ENCODE measurements around the gene PARVB. TPM values are rescaled to one million over a fixed set of nuclear protein-coding genes. Genes with fewer than 3 reads are reported as not detected.

PARVB gene, protein sequence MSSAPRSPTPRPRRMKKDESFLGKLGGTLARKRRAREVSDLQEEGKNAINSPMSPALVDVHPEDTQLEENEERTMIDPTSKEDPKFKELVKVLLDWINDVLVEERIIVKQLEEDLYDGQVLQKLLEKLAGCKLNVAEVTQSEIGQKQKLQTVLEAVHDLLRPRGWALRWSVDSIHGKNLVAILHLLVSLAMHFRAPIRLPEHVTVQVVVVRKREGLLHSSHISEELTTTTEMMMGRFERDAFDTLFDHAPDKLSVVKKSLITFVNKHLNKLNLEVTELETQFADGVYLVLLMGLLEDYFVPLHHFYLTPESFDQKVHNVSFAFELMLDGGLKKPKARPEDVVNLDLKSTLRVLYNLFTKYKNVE
- polyA plus RNA-seq (ENCODE audit: insufficient read length in 3 of 3): 10 to 100 TPM; 20.8 to 24.2 (median 23.5) TPM

DNA sequence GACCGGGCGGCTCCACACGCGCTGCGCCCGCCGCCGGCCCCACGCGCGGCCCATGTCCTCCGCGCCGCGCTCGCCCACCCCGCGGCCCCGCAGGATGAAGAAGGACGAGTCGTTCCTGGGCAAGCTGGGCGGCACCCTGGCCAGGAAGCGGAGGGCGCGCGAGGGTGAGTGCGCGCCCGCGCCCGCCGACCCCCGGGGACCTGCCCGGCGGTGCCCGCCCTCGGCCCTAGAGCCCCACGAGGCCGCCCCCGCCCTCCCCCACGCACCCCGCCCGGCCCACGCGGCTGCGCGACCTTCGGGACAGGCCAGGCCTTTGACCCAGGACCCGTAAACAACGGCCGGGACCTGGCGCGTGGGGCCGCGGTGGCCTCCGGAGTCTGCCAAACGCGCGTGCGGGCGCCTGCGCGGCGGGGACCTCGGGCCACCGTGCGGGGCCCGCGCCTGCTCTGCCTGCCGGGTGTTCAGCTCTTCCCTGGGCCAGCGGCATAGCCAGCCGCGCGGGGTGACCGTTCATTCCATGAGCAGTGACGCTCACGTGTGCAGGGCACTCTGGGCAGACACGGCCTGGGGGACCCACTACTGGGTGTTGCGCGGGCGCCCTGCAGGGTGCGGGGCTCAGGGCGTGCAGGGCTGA, at the start of gene PARVB:
TSS of gene PARVB (plus strand) at position 15 of the 634 bp plus-strand sequence. CDS start at position 53, 38 bp downstream.
- DNase-seq (ENCODE audit: low read depth in 3 of 3, low spot score in 2 of 3): no peak

DNA sequence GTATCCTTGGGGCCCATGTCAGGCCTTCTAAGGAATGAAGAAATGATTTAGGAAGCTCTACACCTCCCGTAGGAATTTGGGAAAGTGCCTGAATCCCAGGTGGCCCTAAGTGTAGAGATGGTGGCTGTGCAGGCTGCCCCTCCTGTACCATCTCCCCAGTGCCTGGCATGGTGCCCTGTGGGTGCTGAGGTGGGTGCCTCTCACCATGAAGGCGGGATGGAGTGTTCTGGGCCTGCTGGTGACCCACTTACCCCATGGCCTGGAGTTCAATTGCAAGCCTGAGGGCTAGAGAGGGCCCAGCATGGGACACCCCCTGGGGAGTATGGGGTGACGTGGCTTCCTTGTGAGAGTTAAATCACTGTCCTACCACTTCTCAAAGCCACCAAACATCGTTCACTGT, 49.1 kb upstream of the PARVB start:
- DNase-seq (ENCODE audit: low read depth in 3 of 3, low spot score in 2 of 3): no peak

DNA sequence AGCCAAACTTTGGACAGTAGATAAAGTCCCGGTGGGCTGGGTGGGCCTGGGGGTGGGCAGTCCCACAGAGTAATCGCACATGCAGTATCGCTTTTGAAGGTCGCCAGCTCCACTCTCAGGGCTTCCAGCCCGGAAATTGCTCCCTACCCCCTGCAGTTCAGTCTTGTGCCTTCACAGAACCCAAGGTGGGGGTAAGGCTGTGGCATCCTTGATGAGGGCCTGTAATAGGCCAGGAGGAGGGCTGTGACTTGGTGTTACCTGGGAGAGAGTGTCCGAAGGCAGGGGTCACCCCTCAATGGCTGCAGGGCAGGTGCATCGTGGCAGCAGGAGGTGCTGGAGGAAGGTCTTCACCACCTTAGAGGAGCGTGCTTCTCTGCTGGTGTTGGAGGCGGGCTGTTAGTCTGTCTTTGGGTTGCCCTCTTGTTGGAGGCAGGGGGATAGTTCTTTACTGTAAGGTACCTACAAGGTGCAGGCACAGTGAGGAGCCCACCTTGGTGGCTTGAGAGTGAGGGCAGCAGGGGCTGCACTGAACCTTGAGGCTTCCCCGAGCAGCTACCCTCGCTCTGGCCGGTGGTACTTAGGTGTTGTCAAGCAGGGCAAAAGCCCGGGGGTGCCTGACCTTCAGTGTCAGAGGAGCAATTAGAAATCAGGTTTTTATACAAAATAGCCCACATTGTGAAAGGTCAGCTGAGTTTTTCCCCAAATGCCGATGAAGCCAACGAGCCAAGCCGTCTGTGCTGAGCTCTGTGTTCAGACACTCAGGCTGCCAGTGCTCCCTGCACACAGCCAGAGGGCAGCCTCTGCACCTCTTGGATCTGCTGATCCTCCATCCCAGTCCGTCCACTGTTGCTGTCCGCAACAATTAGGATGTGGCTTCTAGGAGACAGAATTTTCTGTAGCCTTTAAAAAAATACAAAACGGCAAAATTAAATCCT, 47.0 kb upstream of the PARVB start:
- DNase-seq (ENCODE audit: low read depth in 3 of 3, low spot score in 2 of 3): no peak

DNA sequence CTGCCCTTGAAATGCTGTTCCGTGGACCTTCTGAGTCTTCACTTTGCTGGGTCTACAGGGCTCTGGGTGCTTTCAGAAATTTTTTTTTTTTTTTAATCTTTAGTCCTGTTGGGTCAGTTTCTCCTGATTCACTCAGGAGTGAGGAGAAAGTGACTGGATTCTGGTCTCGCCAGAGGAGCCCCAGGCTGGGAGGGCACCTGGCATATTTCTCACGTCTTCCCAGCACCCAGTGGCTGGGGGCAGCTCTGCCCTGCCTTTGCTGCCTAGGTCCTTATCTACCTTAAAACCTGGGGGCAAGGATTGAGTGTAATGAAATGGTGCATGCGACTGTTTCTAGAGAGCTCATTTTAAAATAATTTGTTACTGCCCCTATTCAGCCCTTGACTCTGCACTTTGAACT, 45.5 kb upstream of the PARVB start:
- no peak for DNase-seq (ENCODE audit: low read depth in 3 of 3, low spot score in 2 of 3)

DNA sequence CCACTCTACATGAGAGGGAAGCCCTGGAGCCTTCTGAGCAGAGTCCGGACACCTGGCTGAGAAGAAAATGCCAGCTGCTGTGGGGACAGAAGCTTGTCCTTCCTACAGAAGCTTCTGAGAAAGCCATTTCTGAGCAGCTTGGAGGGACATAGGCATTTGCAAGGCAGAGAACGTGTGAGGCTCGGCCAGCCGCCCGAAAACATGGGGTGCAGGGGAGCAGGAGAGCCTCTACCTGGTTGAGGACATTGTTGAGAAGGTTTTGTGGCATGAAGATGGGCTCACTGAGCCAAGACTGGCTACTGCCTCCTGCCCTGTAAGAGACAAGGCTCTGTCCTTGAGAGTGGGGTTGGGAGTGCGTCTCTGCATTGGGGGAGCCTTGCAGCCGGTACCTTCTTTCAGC, 43.5 kb upstream of the PARVB start:
- no peak for DNase-seq (ENCODE audit: low read depth in 3 of 3, low spot score in 2 of 3)

DNA sequence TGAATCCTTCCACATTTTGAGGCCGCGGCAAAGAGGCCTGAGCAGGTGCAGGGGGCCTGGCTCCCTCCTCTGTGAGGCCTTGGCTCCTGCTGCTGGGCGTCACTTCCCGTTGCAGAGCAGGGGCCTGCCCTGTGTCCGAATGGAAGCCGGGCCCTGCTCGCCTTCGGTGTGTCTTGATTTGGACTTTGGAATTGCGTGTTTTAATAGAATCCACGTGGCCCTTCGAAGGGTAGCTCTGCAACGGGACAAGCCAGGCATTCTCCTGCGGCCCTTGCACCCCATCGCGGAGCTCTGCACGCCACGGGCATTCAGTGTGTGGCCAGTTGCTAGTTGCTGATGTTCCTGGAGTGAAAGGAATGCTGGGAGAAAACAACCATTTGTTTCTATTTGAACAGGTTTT, 43.1 kb upstream of the PARVB start:
- no peak for DNase-seq (ENCODE audit: low read depth in 3 of 3, low spot score in 2 of 3)

DNA sequence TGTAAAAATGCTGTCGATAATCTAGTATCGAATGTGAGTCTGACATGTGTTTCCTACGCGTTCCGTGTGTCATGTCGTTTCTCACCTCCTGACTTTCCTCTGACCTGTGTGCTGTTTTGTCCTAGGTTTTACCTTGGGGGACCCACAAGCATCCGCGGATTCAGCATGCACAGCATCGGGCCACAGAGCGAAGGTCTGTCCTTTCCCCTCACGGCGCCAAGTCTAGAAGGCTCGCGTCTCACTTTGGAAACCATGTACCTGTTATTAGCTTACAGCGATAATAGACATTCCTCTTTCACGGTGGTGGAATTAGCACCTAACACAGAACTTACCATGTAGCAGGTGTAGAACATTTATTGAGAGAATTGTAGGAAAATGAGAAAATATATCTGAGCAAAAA, 40.3 kb upstream of the PARVB start:
- no peak for DNase-seq (ENCODE audit: low read depth in 3 of 3, low spot score in 2 of 3)

DNA sequence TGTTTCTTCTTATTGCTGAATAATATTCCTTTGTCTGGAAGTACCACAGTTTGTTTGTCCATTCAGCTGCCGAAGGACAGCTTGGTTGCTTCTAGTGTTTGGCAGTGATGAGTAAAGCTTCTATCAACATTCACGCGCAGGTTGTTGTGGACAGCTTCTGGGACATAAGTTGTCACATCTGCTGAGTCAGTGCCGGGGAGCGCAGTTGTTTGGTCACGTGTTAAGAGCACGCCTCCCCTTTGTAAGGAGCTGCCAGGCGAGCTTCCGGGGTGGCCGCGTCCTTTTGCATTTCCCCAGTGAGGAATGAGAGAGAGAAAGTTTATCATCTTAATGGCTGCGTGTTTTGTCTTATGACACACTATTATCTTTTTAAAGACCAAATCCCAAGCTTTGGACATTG, 38.6 kb upstream of the PARVB start:
- no peak for DNase-seq (ENCODE audit: low read depth in 3 of 3, low spot score in 2 of 3)

DNA sequence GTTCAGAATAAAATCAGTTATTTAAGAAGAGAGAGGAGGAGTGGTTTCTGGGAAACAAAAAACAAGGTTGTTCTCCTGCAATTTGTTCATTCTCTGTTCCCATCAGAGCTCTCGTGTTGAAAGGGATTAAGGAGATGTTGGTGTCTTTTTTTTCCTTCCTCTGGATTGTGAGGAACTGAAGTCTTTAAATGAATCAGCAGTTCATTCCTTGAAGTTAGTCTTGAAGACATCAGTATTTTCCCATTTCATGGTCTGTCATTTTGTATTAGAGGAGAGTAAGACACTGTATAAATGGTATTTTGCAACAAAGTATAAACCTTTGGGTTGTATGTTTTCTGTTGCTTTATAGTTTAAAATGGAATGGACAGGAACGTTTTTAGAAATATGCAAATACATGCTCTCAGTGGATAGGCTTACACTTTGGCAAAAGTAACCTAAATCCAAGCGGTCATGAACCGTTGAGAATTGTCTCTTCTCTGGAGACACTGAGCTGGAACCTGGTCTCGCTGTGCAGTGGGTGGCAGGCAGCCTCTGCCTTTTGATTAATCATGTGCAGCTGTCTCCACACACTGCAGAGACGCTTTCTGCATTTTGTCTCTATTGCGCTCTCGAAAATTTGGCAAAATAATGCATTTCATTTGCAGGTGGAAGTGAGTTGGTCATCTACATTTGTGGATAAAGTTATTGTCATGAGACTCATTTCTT, 35.8 kb upstream of the PARVB start:
- no peak for DNase-seq (ENCODE audit: low read depth in 3 of 3, low spot score in 2 of 3)

DNA sequence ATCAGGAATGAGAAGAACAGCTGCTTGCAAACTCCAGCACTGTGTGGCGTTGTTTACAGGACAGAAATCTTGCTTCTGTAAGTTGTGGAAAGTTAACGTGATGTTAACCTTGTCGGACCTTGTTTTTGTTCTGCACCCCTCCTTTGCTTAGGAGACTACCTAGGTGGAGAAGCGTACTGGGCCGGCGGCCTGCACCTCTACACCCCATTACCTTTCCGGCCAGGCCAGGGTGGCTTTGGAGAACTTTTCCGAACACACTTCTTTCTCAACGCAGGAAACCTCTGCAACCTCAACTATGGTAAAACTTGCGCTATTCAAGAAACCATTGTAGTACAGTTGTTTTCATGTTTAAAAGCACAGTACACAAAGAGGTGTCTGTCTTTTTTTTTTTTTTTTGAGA, 35.1 kb upstream of the PARVB start:
- DNase-seq (ENCODE audit: low read depth in 3 of 3, low spot score in 2 of 3): no peak

DNA sequence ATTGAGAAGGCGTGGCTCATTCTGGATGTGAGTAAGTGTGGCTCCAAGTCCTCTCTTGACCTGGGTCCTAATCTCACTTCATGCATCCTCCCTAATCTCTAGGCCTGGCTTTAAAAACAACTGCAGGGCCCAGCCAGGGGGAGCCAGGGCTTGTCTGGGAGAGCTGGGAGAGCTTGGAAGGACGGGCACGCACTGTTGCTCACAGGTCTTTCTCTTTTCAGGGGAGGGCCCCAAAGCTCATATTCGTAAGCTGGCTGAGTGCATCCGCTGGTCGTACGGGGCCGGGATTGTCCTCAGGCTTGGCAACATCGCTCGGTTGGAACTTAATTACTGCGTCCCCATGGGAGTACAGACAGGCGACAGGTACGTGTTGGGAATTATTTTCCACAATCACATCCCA, 34.1 kb upstream of the PARVB start:
- DNase-seq (ENCODE audit: low read depth in 3 of 3, low spot score in 2 of 3): no peak

DNA sequence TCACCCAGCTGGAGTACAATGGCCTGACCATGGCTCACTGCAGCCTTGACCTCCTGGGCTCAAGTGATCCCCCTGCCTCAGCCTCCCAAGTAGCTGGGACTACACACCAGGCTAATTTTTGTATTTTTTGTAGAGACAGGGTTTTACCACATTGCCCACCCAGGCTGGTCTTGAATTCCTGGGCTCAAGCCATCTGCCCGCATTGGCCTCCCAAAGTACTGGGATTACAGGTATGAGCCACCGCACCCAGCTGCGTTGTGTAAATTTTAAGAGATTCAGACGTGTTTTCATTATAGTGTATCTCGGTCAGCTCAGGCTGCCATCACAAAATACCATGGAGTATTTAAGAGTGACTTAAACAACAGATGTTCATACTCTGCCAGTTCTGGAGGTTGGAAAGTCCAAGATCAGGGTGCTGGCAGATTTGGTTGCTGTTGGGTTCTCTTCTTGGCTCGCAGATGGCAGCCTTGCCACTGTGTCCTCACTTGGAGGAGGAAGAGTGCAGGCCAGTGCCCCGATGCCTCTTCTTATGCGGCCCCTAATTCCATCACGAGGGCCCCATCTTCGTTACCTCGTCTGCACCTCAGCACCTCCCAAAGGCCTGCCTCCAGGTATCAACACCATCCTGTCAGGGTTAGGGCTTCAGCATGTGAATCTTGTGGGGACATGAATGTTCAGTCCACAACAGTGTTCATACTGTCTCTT, 32.6 kb upstream of the PARVB start:
- DNase-seq (ENCODE audit: low read depth in 3 of 3, low spot score in 2 of 3): no peak

DNA sequence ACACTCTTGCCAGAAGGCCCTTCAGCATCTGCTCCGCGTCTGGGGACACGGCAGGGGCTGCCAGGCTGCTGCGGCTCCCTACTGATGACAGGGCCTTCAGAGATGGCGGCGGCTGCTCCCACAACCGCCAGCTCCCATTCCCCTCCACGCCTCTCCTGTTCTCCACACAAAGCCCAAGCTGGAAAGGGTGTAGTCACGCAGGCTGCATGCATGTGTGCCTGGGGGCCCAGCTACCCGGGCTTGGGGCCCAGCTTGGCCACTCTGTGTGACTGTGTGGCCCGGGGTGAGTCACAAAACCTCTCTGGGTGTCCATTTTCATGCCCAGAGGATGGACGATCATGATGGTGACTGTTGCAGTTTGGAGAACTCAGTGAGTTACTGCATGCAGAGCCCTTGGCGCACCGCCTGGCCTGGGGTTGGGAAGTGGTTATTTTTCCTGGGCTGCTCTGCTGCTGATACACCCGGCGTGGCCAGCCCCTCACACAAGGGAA, 31.7 kb upstream of the PARVB start:
- no peak for DNase-seq (ENCODE audit: low read depth in 3 of 3, low spot score in 2 of 3)

DNA sequence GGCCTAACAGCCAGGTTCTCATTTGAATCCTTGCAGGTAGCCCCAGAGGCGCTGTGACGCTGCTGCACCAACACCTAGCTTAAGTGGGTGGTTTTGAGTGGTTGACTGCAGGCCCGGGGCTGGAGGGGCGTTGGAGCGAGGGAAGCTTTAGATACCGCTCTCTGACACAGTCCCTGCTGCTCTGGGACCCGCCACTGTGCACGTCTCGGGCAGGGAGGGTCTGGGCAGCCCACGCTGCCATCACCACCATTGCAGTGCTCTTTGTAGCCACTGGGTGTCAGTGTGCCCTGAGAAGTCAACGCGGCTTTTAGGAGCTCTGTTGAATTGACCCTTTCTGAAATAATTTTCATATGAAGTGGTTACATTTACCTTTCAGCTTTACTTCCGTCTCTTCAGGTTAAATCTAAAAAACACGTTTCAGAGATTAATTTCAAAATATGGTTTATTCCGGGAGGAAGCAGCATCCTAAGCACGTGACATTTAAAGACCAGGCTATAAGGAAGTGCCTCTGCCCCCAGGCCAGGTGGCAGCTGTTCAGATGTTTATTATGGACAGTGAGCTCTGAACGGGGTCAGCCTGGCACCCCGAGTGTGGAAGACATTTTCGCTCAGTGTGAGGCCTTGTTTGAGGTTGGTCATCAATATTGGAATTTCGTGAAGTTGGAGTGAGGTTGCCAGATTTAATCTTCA, 30.9 kb upstream of the PARVB start:
- no peak for DNase-seq (ENCODE audit: low read depth in 3 of 3, low spot score in 2 of 3)

DNA sequence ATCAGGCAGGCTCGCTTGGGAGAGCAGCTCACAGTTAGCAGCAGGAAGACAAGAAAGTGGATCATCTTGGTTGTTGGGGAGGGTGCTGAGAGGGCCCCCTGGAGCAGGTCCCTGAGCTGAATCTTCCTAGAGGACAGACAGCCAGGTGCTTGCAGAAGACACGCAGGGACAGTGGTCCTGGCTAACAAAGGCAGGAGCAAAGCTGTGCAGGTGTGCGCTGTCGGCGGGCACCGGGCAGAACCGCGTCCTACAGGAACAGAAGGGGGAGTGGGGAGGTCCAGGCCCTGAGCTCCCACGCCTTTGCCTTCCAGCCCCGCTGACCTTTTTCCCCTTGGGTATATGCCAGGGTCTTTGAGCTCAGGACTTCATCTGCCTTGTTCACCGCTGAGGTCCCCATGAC, 30.1 kb upstream of the PARVB start:
- DNase-seq (ENCODE audit: low read depth in 3 of 3, low spot score in 2 of 3): no peak

DNA sequence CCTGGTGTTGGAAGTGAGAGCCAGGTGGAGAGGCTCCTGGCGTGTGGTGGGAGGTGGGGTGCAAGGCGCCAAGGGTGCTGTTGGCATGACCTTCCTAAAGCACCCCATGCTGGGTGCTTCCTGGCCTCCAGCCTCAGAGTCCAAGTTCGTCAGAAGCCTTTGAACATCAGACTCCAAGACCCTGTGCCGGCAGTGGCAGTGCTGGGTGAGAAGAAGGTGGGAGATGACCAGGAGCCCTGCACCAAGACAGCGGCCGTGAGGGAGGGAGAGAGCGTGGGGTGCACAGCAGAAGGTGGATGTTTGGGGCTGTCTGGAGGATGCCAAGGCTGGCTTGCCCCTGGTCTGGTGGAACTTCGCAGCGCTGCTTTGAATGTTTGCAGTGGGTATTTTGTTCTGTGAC, 29.7 kb upstream of the PARVB start:
- no peak for DNase-seq (ENCODE audit: low read depth in 3 of 3, low spot score in 2 of 3)

DNA sequence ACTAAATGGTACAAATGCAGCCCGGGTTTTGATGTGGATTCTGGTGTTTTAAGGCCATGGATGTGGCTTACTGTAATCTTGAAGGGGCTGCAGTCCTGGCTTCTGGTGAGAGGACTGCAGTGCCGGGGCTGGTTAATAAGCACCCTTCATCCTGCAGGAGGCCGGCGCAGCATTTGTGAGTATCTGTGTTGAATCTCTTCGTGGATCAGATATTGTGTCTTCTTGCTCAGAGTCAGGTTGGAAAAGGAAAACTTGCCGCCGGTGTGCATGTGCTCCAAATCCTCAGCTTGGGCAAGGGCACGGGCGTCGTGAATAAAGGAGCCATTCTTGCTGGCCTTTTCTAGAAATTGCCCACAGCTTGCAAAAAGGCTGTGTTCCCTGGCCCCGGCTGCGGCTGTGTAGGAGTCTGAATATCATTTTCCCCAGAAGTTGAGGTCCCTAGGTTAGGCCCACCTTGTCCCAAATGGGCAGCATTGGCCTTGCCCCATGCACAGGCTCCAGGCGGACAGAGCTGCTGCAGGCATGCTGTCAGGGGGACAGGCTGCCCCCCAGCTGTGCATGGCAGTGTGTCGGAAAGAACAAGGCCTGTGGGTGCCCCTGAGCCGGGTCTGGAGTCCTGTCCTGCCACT, 28.9 kb upstream of the PARVB start:
- no peak for DNase-seq (ENCODE audit: low read depth in 3 of 3, low spot score in 2 of 3)

DNA sequence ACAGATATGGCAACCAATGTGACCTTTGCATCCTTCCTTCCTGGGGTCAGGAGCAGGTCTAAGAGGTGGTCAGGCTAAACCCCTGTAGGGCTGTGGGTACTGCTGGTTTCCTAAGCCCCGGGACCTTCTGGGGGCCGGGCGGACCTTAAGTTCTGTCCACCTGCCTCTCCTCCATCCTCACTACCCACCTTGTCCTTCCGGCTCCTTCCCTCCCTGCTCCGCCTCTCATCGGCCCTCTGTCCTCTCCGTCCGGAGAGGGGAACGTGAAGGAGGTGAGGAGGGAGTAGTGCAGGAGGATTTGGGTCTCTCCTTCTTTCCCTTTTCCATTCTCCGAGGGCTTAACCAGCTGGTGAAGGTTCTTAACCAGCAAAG, 28.3 kb upstream of the PARVB start:
- DNase-seq (ENCODE audit: low read depth in 3 of 3, low spot score in 2 of 3): no peak
